ENCODE measurements around the gene SEC14L5.

Gene SEC14L5

GRCh38 chr16:5065326-5065725 lies 107.2 kb downstream of the SEC14L5 start:
- Mint-ChIP-seq H3K9me3 (no peaks in the 10 kb centered on the region), H3K4me1 (no peaks in the 10 kb centered on the region), H3K4me3 (no peak overlapping the region), H3K27me3 (no peaks in the 10 kb centered on the region), H3K36me3 (no peaks in the 10 kb centered on the region), H3K27ac (no peak overlapping the region)

- H3K4me3 Mint-ChIP-seq: no peak within 1 kb of the TSS
- H3K9me3 Mint-ChIP-seq: no peaks in the 10 kb centered on the region
- peaks cover under 1% of the 10 kb centered on the region for H3K4me1 Mint-ChIP-seq
- H3K36me3 Mint-ChIP-seq: no peaks in the 10 kb centered on the region
- H3K27me3 Mint-ChIP-seq: no peaks in the 10 kb centered on the region
- no peak within 1 kb of the TSS for H3K27ac Mint-ChIP-seq
Measured at GRCh38 chr16:5065813-5066212, 107.7 kb downstream of the SEC14L5 start, which contains the start of gene C16orf89. Gene C16orf89, minus strand, starts transcription at chr16:5065956. Its CDS starts 48 bp downstream, at chr16:5065908.

GRCh38 chr16:5066511-5066910 lies 108.4 kb downstream of the SEC14L5 start:
- Mint-ChIP-seq H3K27ac (no peak overlapping the region), H3K36me3 (no peaks in the 10 kb centered on the region), H3K4me3 (no peak overlapping the region), H3K4me1 (peaks cover 7% of the 10 kb centered on the region), H3K9me3 (no peaks in the 10 kb centered on the region), H3K27me3 (no peaks in the 10 kb centered on the region)

All from activated naive CD4-positive, alpha-beta T cell treated with anti-CD3 and anti-CD28 coated beads, Interleukin-2, amount 50 U/mL, for 24 hours (primary cell).